CD14-positive monocyte (primary cell): ENCODE data around the gene AREG. TPM values are rescaled to one million over a fixed set of nuclear protein-coding genes. Genes with fewer than 3 reads are reported as not detected.

ENCODE experiments used
- DNase-seq, 3 donors: peaks; one replicate each; pipeline ENCODE4 v3.0.0-alpha.2; 2011 to 2022
- H2AFZ ChIP-seq: 2 replicates; pipeline ENCODE4 v1.6.0; 2012; ENCODE audit warnings: mild to moderate bottlenecking, low read depth, low read length, inconsistent platforms; ENCODE audit not compliant: insufficient read depth, poor library complexity, severe bottlenecking
- H3K27ac ChIP-seq, 2 donors: 1 replicate in 1 of 2; 2 replicates in 1 of 2; pipeline ENCODE4 v1.5.1; 2012 to 2013; ENCODE audit warnings: low read length in 2 of 2, control low read depth in 1 of 2, inconsistent platforms in 1 of 2, low read depth in 1 of 2, mild to moderate bottlenecking in 1 of 2
- H3K27me3 ChIP-seq, 2 donors: one replicate each; pipeline versions ENCODE4 v1.6.0 to v1.6.1; 2011 to 2013; ENCODE audit warnings: low read length in 2 of 2; ENCODE audit not compliant: control insufficient read depth in 2 of 2, insufficient read depth in 2 of 2
- H3K36me3 ChIP-seq, 2 donors: replicated peaks in 1 of 2; 1 replicate in 1 of 2; 2 replicates in 1 of 2; pipeline versions ENCODE4 v1.5.1 to v1.6.1; 2012 to 2013; ENCODE audit warnings: low read length in 2 of 2, control low read depth in 1 of 2, inconsistent platforms in 1 of 2, mild to moderate bottlenecking in 1 of 2; ENCODE audit not compliant: insufficient read depth in 2 of 2, control insufficient read depth in 1 of 2
- H3K4me1 ChIP-seq, 2 donors: 1 replicate in 1 of 2; 2 replicates in 1 of 2; pipeline versions ENCODE4 v1.5.1 to v1.6.1; 2012 to 2013; ENCODE audit warnings: low read length in 2 of 2, control low read depth in 1 of 2, inconsistent platforms in 1 of 2, mild to moderate bottlenecking in 1 of 2, moderate library complexity in 1 of 2; ENCODE audit not compliant: insufficient read depth in 2 of 2, control insufficient read depth in 1 of 2
- H3K4me2 ChIP-seq: replicated peaks from 2 replicates; pipeline ENCODE3; 2012; ENCODE audit warnings: low read length, moderate library complexity, mild to moderate bottlenecking; ENCODE audit not compliant: poor library complexity, severe bottlenecking; ENCODE audit errors: extremely low read depth
- H3K4me3 ChIP-seq, 3 experiments: fragments of 200-600 bp in 1 of 3; sonication (generic) in 1 of 3; replicated peaks in 1 of 3; 1 replicate in 2 of 3; 2 replicates in 1 of 3; pipeline ENCODE4 v1.5.1; 2011 to 2013; ENCODE audit warnings: low read length in 3 of 3, mild to moderate bottlenecking in 3 of 3, control low read depth in 2 of 3, low read depth in 2 of 3, inconsistent platforms in 1 of 3, moderate library complexity in 1 of 3
- H3K79me2 ChIP-seq: 2 replicates; pipeline ENCODE4 v1.6.0; 2012; ENCODE audit warnings: mild to moderate bottlenecking, control low read depth, inconsistent platforms, low read length, moderate library complexity; ENCODE audit not compliant: insufficient read depth
- H3K9ac ChIP-seq: 2 replicates; pipeline ENCODE4 v1.6.0; 2017; ENCODE audit warnings: low read length, mild to moderate bottlenecking; ENCODE audit not compliant: insufficient read depth, poor library complexity, severe bottlenecking
- H3K9me3 ChIP-seq, 2 donors: replicated peaks in 1 of 2; 1 replicate in 1 of 2; 2 replicates in 1 of 2; pipeline versions ENCODE4 v1.5.1 to v1.6.1; 2012 to 2013; ENCODE audit warnings: low read length in 2 of 2, control low read depth in 1 of 2; ENCODE audit not compliant: control insufficient read depth in 1 of 2, insufficient read depth in 1 of 2
- H4K20me1 ChIP-seq: 2 replicates; pipeline ENCODE4 v1.6.0; 2012; ENCODE audit warnings: mild to moderate bottlenecking, low read length, control low read depth, moderate library complexity; ENCODE audit not compliant: insufficient read depth
- H3K27ac Mint-ChIP-seq, 7 donors: one replicate each; pipeline ENCODE4 v1.8.0; 2020; ENCODE audit warnings: mild to moderate bottlenecking in 7 of 7, mixed read lengths in 7 of 7, moderate library complexity in 6 of 7, inconsistent platforms in 2 of 7
- H3K27me3 Mint-ChIP-seq, 3 donors: one replicate each; pipeline ENCODE4 v1.8.0; 2021 to 2022; ENCODE audit warnings: low read depth in 3 of 3, mild to moderate bottlenecking in 3 of 3, mixed read lengths in 3 of 3, moderate library complexity in 3 of 3, inconsistent platforms in 1 of 3
- H3K36me3 Mint-ChIP-seq, 2 donors: one replicate each; pipeline ENCODE4 v1.8.0; 2020; ENCODE audit warnings: mixed read lengths in 2 of 2, inconsistent platforms in 1 of 2, mild to moderate bottlenecking in 1 of 2
- H3K4me1 Mint-ChIP-seq: one replicate; pipeline ENCODE4 v1.8.0; 2020; ENCODE audit warnings: mild to moderate bottlenecking, mixed read lengths
- H3K4me3 Mint-ChIP-seq, 2 donors: one replicate each; pipeline ENCODE4 v1.8.0; 2020; ENCODE audit warnings: mild to moderate bottlenecking in 2 of 2, mixed read lengths in 2 of 2, moderate library complexity in 1 of 2
- H3K9me3 Mint-ChIP-seq, 7 donors: one replicate each; pipeline ENCODE4 v1.8.0; 2020 to 2022; ENCODE audit warnings: mixed read lengths in 7 of 7, mild to moderate bottlenecking in 6 of 7, moderate library complexity in 6 of 7, inconsistent platforms in 2 of 7
- CTCF ChIP-seq: fragments of 200-600 bp; IDR thresholded peaks from one replicate; pipeline ENCODE4 v1.8.0; 2022; ENCODE audit warnings: antibody characterized with exemption, mild to moderate bottlenecking
- WGBS: methylation state at CpG from one replicate; pipeline ENCODE4 v1.1.5; 2013; ENCODE audit warnings: missing lambda C conversion rate; ENCODE audit not compliant: insufficient coverage; 5-methylcytosine and 5-hydroxymethylcytosine counted together
- intact Hi-C, 2 donors: fragments of 100-400 bp; cut with micrococcal nuclease; formaldehyde crosslinking; loops; one replicate each; pipeline versions ENCODE4 v1.15.0 to v1.15.1; 2023
- polyA plus RNA-seq, 3 donors: library from polyadenylated mRNA; depleted of rRNA in 1 of 3; unstranded in 2 of 3; stranded (reverse) in 1 of 3; fragments of 300-500 nt in 2 of 3; fragments of >200 nt in 1 of 3; fragmentation: Illumina TruSeq in 2 of 3; gene quantifications; 1 replicate in 2 of 3; 2 replicates in 1 of 3; pipeline ENCODE4 v1.2.3, GENCODE V29; 2012 to 2021

Gene AREG
- polyA plus RNA-seq, 3 donors: 4.2 to 9.2 (median 9.1) TPM

DNA sequence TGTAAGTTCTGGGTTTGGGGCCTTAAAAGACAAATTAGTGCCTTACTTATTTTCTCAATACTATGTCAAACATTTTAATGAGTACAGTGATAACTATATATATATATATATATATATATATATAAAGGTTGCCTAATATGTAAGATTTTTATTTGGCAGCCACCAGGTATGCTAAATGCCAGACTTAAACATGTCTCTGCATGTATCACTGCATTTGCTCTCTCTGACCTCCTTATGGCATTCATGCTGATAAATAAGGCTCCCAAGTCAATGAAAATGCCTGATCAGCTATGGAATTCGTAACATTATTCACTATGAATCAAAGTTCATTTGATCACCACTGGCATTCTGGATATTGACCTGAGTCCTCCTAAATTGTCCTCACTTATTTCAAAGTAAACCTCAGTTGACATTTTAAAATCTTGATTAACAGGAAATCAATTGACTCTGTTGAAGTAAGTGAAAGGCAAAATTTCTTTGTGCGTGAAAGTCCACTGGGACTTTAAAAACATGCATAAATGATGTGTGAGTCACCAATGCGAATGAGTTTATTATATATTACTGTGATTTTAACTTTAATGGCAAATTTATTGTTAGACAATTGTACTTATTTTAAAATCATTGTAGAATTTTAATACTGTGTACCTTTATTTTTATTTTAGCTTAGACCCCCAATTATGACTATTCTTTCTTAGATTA lies 29.2 kb upstream of the AREG start:
- H3K27me3 ChIP-seq: no peaks in the 10 kb centered on the region
- H3K9me3 Mint-ChIP-seq: peaks cover 0 to 2% (median 0%) of the 10 kb centered on the region in 7 donors
- WGBS: no CpG with 5 or more reads among the region's 3 CpGs
- no peak overlapping the region for H3K4me3 ChIP-seq
- no peaks in the 10 kb centered on the region for H3K36me3 ChIP-seq
- H3K27ac ChIP-seq: no peak overlapping the region
- H3K9me3 ChIP-seq: no peaks in the 10 kb centered on the region
- H3K79me2 ChIP-seq: no peaks in the 10 kb centered on the region
- H3K4me1 ChIP-seq: no peaks in the 10 kb centered on the region
- no peak overlapping the region for H3K9ac ChIP-seq
- intact Hi-C loops: no loop called here
- H3K4me3 Mint-ChIP-seq: no peak overlapping the region
- no peak overlapping the region for H3K27ac Mint-ChIP-seq
- H3K36me3 Mint-ChIP-seq: no peaks in the 10 kb centered on the region
- TF ChIP-seq CTCF: no peak
- DNase-seq: no peak
- H3K4me2 ChIP-seq: no peak overlapping the region
- H4K20me1 ChIP-seq: no peaks in the 10 kb centered on the region
- no peak overlapping the region for H2AFZ ChIP-seq
- H3K27me3 Mint-ChIP-seq: peaks cover 0 to 2% (median 2%) of the 10 kb centered on the region in 3 donors
- H3K4me1 Mint-ChIP-seq: no peaks in the 10 kb centered on the region

- no peak overlapping the region for H3K27ac Mint-ChIP-seq
- H3K4me1 ChIP-seq: no peaks in the 10 kb centered on the region
- no peaks in the 10 kb centered on the region for H4K20me1 ChIP-seq
- no peak overlapping the region for H3K4me2 ChIP-seq
- H3K4me1 Mint-ChIP-seq: peaks cover 3% of the 10 kb centered on the region
- no peak overlapping the region for H3K4me3 ChIP-seq
- intact Hi-C loops: no loop called here
- no peaks in the 10 kb centered on the region for H3K79me2 ChIP-seq
- peaks cover 0 to 2% (median 0%) of the 10 kb centered on the region in 7 donors for H3K9me3 Mint-ChIP-seq
- no peak overlapping the region for H3K4me3 Mint-ChIP-seq
- H3K9me3 ChIP-seq: no peaks in the 10 kb centered on the region
- no peak for TF ChIP-seq CTCF
- H3K9ac ChIP-seq: no peak overlapping the region
- WGBS: 86% methylated on average over 1 of the region's 6 CpGs
- no peak overlapping the region for H3K27ac ChIP-seq
- H3K27me3 ChIP-seq: no peaks in the 10 kb centered on the region
- no peaks in the 10 kb centered on the region for H3K36me3 ChIP-seq
- peaks cover 0 to 2% (median 2%) of the 10 kb centered on the region in 3 donors for H3K27me3 Mint-ChIP-seq
- no peak for DNase-seq
- no peaks in the 10 kb centered on the region for H3K36me3 Mint-ChIP-seq
- no peak overlapping the region for H2AFZ ChIP-seq
Observed at GRCh38 chr4:74418063-74418670, 26.8 kb upstream of the AREG start.
